ENCODE results near the gene APOA4. TPM values are rescaled to one million over a fixed set of nuclear protein-coding genes. Genes with fewer than 3 reads are reported as not detected.

Gene APOA4
- total RNA-seq, 6 experiments from 2014 or later = not detected

DNA sequence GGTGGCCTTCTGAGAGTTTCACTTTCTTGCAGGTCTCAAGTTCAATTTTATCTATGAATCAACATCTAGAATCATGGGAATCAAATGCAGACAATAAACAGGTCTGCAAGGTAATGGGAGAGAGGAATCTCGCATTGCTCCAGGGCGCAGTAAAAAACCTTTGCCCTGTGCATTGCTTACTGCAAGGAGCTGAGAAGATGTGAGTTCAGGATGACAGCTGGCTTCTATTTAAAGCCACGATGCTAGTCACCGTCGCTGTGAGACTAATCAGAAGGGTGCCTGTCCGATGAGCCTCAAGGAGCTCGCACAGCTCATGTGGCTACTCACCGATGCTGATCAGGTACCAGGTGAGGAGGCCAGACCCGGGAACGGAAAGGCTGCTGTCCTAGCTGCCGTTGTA, 44.5 kb upstream of the APOA4 start:
- peaks cover 44% of the 10 kb centered on the region for H3K36me3 Mint-ChIP-seq (ENCODE audit: low read depth)
- no peak for DNase-seq
- TF ChIP-seq, protein P1, sequence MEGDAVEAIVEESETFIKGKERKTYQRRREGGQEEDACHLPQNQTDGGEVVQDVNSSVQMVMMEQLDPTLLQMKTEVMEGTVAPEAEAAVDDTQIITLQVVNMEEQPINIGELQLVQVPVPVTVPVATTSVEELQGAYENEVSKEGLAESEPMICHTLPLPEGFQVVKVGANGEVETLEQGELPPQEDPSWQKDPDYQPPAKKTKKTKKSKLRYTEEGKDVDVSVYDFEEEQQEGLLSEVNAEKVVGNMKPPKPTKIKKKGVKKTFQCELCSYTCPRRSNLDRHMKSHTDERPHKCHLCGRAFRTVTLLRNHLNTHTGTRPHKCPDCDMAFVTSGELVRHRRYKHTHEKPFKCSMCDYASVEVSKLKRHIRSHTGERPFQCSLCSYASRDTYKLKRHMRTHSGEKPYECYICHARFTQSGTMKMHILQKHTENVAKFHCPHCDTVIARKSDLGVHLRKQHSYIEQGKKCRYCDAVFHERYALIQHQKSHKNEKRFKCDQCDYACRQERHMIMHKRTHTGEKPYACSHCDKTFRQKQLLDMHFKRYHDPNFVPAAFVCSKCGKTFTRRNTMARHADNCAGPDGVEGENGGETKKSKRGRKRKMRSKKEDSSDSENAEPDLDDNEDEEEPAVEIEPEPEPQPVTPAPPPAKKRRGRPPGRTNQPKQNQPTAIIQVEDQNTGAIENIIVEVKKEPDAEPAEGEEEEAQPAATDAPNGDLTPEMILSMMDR (IDR thresholded peaks at IDR 0.05) = no peak
- peak overlapping the region; percentile 73 for H3K27ac Mint-ChIP-seq
- H3K27me3 Mint-ChIP-seq (ENCODE audit: insufficient read depth) = no peaks in the 10 kb centered on the region; the same call in 1 of the 2 replicates
- H3K4me1 Mint-ChIP-seq (ENCODE audit: low read depth) = peaks cover 83% of the 10 kb centered on the region
- no peak overlapping the region for H3K4me3 Mint-ChIP-seq
- H3K9me3 Mint-ChIP-seq = no peaks in the 10 kb centered on the region

DNA sequence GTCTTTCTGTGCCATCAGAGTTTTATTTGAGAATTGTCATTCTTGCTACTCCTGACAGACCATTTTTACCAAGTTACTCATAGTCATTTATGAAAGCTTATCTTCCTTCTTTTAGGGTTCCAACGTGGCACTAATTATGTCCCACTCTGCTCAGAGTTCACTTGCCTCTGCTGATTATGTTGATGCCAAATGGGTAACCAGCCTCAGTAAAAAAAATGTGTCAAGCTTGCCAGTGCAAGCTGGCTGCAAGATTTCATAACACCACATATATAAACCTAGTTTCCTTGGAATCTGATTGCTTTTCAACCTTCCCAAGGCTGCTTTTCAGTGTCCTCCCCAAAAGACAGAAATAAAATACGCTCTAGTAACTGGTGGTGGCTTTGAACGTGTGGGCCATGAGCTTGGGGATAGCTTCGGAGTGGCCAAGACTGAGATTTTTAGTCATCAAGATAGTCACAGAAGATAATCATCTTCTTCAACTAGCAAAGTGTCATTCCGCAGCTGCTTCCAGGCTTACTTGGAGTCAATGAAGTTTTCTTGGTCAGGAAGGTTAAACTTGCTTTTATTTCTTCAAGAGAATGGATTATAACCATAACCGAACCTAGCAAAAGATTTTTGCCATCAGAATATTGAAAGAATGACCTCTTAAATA, 43.8 kb upstream of the APOA4 start:
- Mint-ChIP-seq H3K9me3 (no peaks in the 10 kb centered on the region), H3K36me3 (ENCODE audit: low read depth) (peaks cover 43% of the 10 kb centered on the region), H3K27me3 (ENCODE audit: insufficient read depth) (no peaks in the 10 kb centered on the region; the same call in 1 of the 2 replicates), H3K4me3 (no peak overlapping the region), H3K27ac (peak overlapping the region; percentile 73), H3K4me1 (ENCODE audit: low read depth) (peaks cover 83% of the 10 kb centered on the region)
- TF ChIP-seq, protein P1 (IDR thresholded peaks at IDR 0.05) = no peak
- DNase-seq = no peak

DNA sequence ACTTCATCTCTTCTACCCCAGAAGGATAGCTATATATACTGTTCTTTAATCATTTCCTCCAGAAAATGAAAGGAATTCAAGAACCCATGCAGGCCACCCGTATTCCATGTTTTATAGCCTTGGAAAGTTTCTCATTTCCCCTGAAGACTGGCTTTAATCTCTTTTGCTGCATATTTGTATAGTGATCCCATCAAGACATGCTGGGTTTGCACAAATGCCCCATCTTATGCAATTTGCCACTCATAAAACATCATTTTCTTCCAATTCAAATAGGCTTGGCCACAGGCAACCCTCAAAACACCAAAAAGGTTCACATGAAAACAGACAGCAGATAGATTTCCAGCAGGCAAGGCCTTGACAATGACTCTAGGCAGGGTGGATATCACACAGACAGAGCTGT, 42.6 kb upstream of the APOA4 start:
- peaks cover 83% of the 10 kb centered on the region for H3K4me1 Mint-ChIP-seq (ENCODE audit: low read depth)
- H3K36me3 Mint-ChIP-seq (ENCODE audit: low read depth) = peaks cover 54% of the 10 kb centered on the region
- peak overlapping the region; percentile 95 for H3K27ac Mint-ChIP-seq
- H3K4me3 Mint-ChIP-seq = peak overlapping the region; percentile 29
- no peaks in the 10 kb centered on the region for H3K9me3 Mint-ChIP-seq
- peak; percentile 75 for DNase-seq
- no peaks in the 10 kb centered on the region; the same call in 1 of the 2 replicates for H3K27me3 Mint-ChIP-seq (ENCODE audit: insufficient read depth)
- TF ChIP-seq, protein P1 (IDR thresholded peaks at IDR 0.05) = no peak

DNA sequence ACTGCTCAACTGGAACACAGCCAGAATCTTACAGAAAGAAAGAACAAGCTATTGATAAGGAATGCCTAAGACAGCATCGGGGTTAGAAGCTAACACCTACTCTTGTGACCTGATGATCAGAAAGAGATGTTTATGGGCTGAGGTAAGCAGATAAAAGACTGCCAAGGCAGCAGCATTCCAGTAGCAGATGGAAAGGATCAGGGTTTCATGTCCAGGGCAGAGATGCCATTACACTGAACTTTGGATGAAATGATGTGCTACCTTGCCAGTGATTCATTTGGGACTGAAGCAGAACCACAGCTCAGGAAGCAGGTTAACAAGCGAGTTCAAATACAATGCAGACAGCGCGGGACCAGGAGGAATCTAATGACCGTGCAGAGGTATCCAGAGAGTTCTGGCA, 41.4 kb upstream of the APOA4 start:
- no peaks in the 10 kb centered on the region; the same call in 1 of the 2 replicates for H3K27me3 Mint-ChIP-seq (ENCODE audit: insufficient read depth)
- DNase-seq = no peak
- no peaks in the 10 kb centered on the region for H3K9me3 Mint-ChIP-seq
- H3K4me3 Mint-ChIP-seq = peak overlapping the region; percentile 5; the same call in 1 of the 2 replicates
- H3K27ac Mint-ChIP-seq = peak overlapping the region; percentile 95
- TF ChIP-seq, protein P1 (IDR thresholded peaks at IDR 0.05) = no peak
- peaks cover 76% of the 10 kb centered on the region for H3K4me1 Mint-ChIP-seq (ENCODE audit: low read depth)
- H3K36me3 Mint-ChIP-seq (ENCODE audit: low read depth) = peaks cover 53% of the 10 kb centered on the region

DNA sequence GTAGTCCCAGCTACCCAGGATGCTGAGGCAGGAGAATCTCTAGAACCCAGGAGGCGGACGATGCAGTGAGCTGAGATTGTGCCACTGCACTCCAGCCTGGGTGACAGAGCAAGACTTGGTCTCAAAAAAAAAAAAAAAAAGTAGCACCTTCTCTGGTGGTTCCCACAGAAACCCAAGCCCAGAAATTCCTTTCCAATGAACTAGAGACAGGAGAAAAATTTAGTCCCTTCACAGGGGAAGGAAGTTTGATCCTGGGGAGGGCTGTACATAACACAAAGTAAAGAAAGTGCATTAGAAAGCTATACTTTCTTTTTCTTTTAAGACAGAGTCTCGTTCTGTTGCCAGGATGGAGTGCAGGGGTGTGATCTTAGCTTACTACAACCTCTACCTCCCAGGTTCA, 39.8 kb upstream of the APOA4 start:
- H3K36me3 Mint-ChIP-seq (ENCODE audit: low read depth) = peaks cover 53% of the 10 kb centered on the region
- no peaks in the 10 kb centered on the region; the same call in 1 of the 2 replicates for H3K27me3 Mint-ChIP-seq (ENCODE audit: insufficient read depth)
- peaks cover 89% of the 10 kb centered on the region for H3K4me1 Mint-ChIP-seq (ENCODE audit: low read depth)
- peak; percentile 75 for DNase-seq
- peak overlapping the region; percentile 95 for H3K27ac Mint-ChIP-seq
- TF ChIP-seq, protein P1 (IDR thresholded peaks at IDR 0.05) = no peak
- peak overlapping the region; percentile 38; the same call in 1 of the 2 replicates for H3K4me3 Mint-ChIP-seq
- H3K9me3 Mint-ChIP-seq = no peaks in the 10 kb centered on the region
